SK-N-SH (cell line): ENCODE data around the gene PLAAT5.

Experiments
- CTCF ChIP-seq: fragments of 200-600 bp; sonication (generic); IDR thresholded peaks from 2 replicates; pipeline ENCODE4 v1.6.1; 2017; ENCODE audit warnings: antibody characterized with exemption, mild to moderate bottlenecking, moderate library complexity
- FOXM1 ChIP-seq: IDR thresholded peaks from 2 replicates; pipeline ENCODE4 v1.4.0; 2012; ENCODE audit warnings: low read depth, mild to moderate bottlenecking
- JUND ChIP-seq: IDR thresholded peaks from 2 replicates; pipeline ENCODE4 v1.4.0; 2012
- NFIC ChIP-seq: IDR thresholded peaks from 2 replicates; pipeline ENCODE4 v1.4.0; 2012; ENCODE audit warnings: borderline replicate concordance
- PBX3 ChIP-seq: IDR thresholded peaks from 2 replicates; pipeline ENCODE4; 2012
- POLR2AphosphoS5 ChIP-seq: IDR thresholded peaks from 2 replicates; pipeline ENCODE4 v1.6.1; 2012; ENCODE audit warnings: low read depth, low read length
- RFX5 ChIP-seq: IDR thresholded peaks from 2 replicates; pipeline ENCODE4 v1.6.1; 2012; ENCODE audit warnings: mild to moderate bottlenecking, improper control_type of control experiment, low read length
- RXRA ChIP-seq: IDR thresholded peaks from 2 replicates; pipeline ENCODE4 v1.4.0; 2012; ENCODE audit warnings: low read depth, mild to moderate bottlenecking, borderline replicate concordance
- SMC3 ChIP-seq: IDR thresholded peaks from 2 replicates; pipeline ENCODE4 v1.6.1; 2012; ENCODE audit warnings: low read depth, low read length, improper control_type of control experiment
- TAF1 ChIP-seq: IDR thresholded peaks from 2 replicates; pipeline ENCODE4 v1.6.1; 2012; ENCODE audit warnings: low read depth, mild to moderate bottlenecking, low read length, moderate library complexity, borderline replicate concordance
- YY1 ChIP-seq: IDR thresholded peaks from 2 replicates; pipeline ENCODE4 v1.4.0; 2012; ENCODE audit warnings: low read depth, mild to moderate bottlenecking
- TF ChIP-seq, protein P1 (sequence below): IDR thresholded peaks from 2 replicates; pipeline ENCODE4 v1.6.1; 2012; ENCODE audit warnings: mild to moderate bottlenecking, low read depth, low read length, moderate library complexity

- TF ChIP-seq SMC3: no peak
- TF ChIP-seq CTCF: no peak
- no peak for TF ChIP-seq FOXM1
- TF ChIP-seq JUND: no peak
- no peak for TF ChIP-seq NFIC
- TF ChIP-seq YY1: no peak
- no peak for TF ChIP-seq TAF1
- no peak for TF ChIP-seq RFX5
- TF ChIP-seq POLR2AphosphoS5: no peak
- TF ChIP-seq, protein P1, sequence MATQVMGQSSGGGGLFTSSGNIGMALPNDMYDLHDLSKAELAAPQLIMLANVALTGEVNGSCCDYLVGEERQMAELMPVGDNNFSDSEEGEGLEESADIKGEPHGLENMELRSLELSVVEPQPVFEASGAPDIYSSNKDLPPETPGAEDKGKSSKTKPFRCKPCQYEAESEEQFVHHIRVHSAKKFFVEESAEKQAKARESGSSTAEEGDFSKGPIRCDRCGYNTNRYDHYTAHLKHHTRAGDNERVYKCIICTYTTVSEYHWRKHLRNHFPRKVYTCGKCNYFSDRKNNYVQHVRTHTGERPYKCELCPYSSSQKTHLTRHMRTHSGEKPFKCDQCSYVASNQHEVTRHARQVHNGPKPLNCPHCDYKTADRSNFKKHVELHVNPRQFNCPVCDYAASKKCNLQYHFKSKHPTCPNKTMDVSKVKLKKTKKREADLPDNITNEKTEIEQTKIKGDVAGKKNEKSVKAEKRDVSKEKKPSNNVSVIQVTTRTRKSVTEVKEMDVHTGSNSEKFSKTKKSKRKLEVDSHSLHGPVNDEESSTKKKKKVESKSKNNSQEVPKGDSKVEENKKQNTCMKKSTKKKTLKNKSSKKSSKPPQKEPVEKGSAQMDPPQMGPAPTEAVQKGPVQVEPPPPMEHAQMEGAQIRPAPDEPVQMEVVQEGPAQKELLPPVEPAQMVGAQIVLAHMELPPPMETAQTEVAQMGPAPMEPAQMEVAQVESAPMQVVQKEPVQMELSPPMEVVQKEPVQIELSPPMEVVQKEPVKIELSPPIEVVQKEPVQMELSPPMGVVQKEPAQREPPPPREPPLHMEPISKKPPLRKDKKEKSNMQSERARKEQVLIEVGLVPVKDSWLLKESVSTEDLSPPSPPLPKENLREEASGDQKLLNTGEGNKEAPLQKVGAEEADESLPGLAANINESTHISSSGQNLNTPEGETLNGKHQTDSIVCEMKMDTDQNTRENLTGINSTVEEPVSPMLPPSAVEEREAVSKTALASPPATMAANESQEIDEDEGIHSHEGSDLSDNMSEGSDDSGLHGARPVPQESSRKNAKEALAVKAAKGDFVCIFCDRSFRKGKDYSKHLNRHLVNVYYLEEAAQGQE: no peak
- TF ChIP-seq PBX3: no peak
- TF ChIP-seq RXRA: no peak
Measured at GRCh38 chr11:63491240-63491587, 247 bp upstream of the PLAAT5 start.
